HFF-Myc (cell line): ENCODE data around the gene DPEP1.

Experiments used
- DNase-seq: peaks from one replicate; pipeline ENCODE4 v3.0.0-alpha.2; 2011; ENCODE audit warnings: low read depth; ENCODE audit errors: extremely low read depth
- H3K4me3 ChIP-seq: replicated peaks from 2 replicates; pipeline ENCODE4 v1.5.1; 2011; ENCODE audit warnings: low read depth, mild to moderate bottlenecking, control low read depth, low read length
- CTCF ChIP-seq: IDR thresholded peaks from 2 replicates; pipeline ENCODE4 v1.5.1; 2012; ENCODE audit warnings: mild to moderate bottlenecking, low read depth, low read length, control low read depth; ENCODE audit errors: missing control alignments

DPEP1 gene

GRCh38 chr16:89653656-89654295 lies 40.3 kb downstream of the DPEP1 start:
- no peak for TF ChIP-seq CTCF
- no peak overlapping the region for H3K4me3 ChIP-seq
- DNase-seq = no peak

- TF ChIP-seq CTCF = no peak
- no peak for DNase-seq
- H3K4me3 ChIP-seq = no peak overlapping the region
Measured at GRCh38 chr16:89655062-89655643, 41.7 kb downstream of the DPEP1 start.

GRCh38 chr16:89656435-89657121 lies 43.1 kb downstream of the DPEP1 start:
- TF ChIP-seq CTCF = no peak
- no peak for DNase-seq
- peak overlapping the region; percentile 86 for H3K4me3 ChIP-seq

- H3K4me3 ChIP-seq = peak within 1 kb of the TSS; percentile 86
- DNase-seq = peak; percentile 39
- no peak for TF ChIP-seq CTCF
Measured at GRCh38 chr16:89657442-89658220, 44.2 kb downstream of the DPEP1 start, which contains the start of the genes CHMP1A and SPATA33. Gene CHMP1A, minus strand, starts transcription at chr16:89657708. Its CDS starts 120 bp downstream, at chr16:89657588. Gene SPATA33, plus strand, starts transcription at chr16:89657836. Its CDS starts 76 bp downstream, at chr16:89657912.

GRCh38 chr16:89658221-89658879 lies 44.9 kb downstream of the DPEP1 start:
- no peak for DNase-seq
- no peak for TF ChIP-seq CTCF
- H3K4me3 ChIP-seq = peak overlapping the region; percentile 86

- no peak for DNase-seq
- H3K4me3 ChIP-seq = no peak overlapping the region
- no peak for TF ChIP-seq CTCF
Measured at GRCh38 chr16:89660146-89660545, 46.7 kb downstream of the DPEP1 start.
